Trophoblast cell (in vitro differentiated cells and primary cell): ENCODE data around the gene PLA2G2A.

Experiments
- DNase-seq, 2 donors: peaks; one replicate each; pipeline ENCODE4 v3.0.0-alpha.2; 2016
- H2AFZ ChIP-seq: 2 replicates; pipeline ENCODE4 v1.6.1; 2013; ENCODE audit warnings: low read length, moderate library complexity, mild to moderate bottlenecking; ENCODE audit not compliant: insufficient read depth, poor library complexity
- H2AK5ac ChIP-seq: 2 replicates; pipeline ENCODE4 v1.6.1; 2013; ENCODE audit warnings: mild to moderate bottlenecking, low read length
- H2BK120ac ChIP-seq: 2 replicates; pipeline ENCODE4 v1.6.1; 2013; ENCODE audit warnings: low read length, mild to moderate bottlenecking, moderate library complexity; ENCODE audit not compliant: insufficient read depth, poor library complexity
- H2BK12ac ChIP-seq: 2 replicates; pipeline ENCODE4 v1.6.1; 2013; ENCODE audit warnings: mild to moderate bottlenecking, low read length, moderate library complexity
- H2BK5ac ChIP-seq: 2 replicates; pipeline ENCODE4 v1.6.1; 2013; ENCODE audit warnings: low read length, low read depth, moderate library complexity, mild to moderate bottlenecking; ENCODE audit not compliant: poor library complexity
- H3K14ac ChIP-seq: 2 replicates; pipeline ENCODE4 v1.6.1; 2013; ENCODE audit warnings: mild to moderate bottlenecking, low read length
- H3K18ac ChIP-seq: 2 replicates; pipeline ENCODE4 v1.6.1; 2013; ENCODE audit warnings: mild to moderate bottlenecking, low read length
- H3K23ac ChIP-seq: 2 replicates; pipeline ENCODE4 v1.6.1; 2013; ENCODE audit warnings: low read length
- H3K27ac ChIP-seq: 2 replicates; pipeline ENCODE4 v1.5.1; 2013; ENCODE audit warnings: low read depth, mild to moderate bottlenecking, inconsistent platforms, low read length, moderate library complexity
- H3K27me3 ChIP-seq: 2 replicates; pipeline ENCODE4 v1.6.1; 2013; ENCODE audit warnings: inconsistent platforms, mild to moderate bottlenecking, low read length, moderate library complexity; ENCODE audit not compliant: insufficient read depth
- H3K36me3 ChIP-seq, 2 experiments: 1 replicate in 1 of 2; 2 replicates in 1 of 2; pipeline ENCODE4 v1.6.1; 2013; ENCODE audit warnings: low read length in 2 of 2, mild to moderate bottlenecking in 2 of 2, moderate library complexity in 1 of 2; ENCODE audit not compliant: insufficient read depth in 2 of 2, control insufficient read depth in 1 of 2
- H3K4ac ChIP-seq: 2 replicates; pipeline ENCODE4 v1.6.1; 2013; ENCODE audit warnings: low read depth, mild to moderate bottlenecking, low read length, moderate library complexity
- H3K4me1 ChIP-seq, 2 experiments: 1 replicate in 1 of 2; 2 replicates in 1 of 2; pipeline ENCODE4 v1.6.1; 2013; ENCODE audit warnings: low read length in 2 of 2, mild to moderate bottlenecking in 2 of 2, moderate library complexity in 1 of 2; ENCODE audit not compliant: insufficient read depth in 2 of 2, control insufficient read depth in 1 of 2
- H3K4me2 ChIP-seq: 2 replicates; pipeline ENCODE4 v1.6.1; 2013; ENCODE audit warnings: inconsistent platforms, mild to moderate bottlenecking, low read length, moderate library complexity
- H3K4me3 ChIP-seq: 2 replicates; pipeline ENCODE4 v1.5.1; 2013; ENCODE audit warnings: mild to moderate bottlenecking, low read depth, low read length, inconsistent platforms
- H3K79me1 ChIP-seq: one replicate; pipeline ENCODE4 v1.6.1; 2013; ENCODE audit warnings: low read length
- H3K79me2 ChIP-seq: 2 replicates; pipeline ENCODE4 v1.6.1; 2013; ENCODE audit warnings: low read length, mild to moderate bottlenecking; ENCODE audit not compliant: control insufficient read depth, insufficient read depth, poor library complexity
- H3K9ac ChIP-seq: 2 replicates; pipeline ENCODE4 v1.6.1; 2013; ENCODE audit warnings: mild to moderate bottlenecking, low read length
- H3K9me3 ChIP-seq: 2 replicates; pipeline ENCODE4 v1.6.1; 2013; ENCODE audit warnings: low read depth, mild to moderate bottlenecking, control low read depth, inconsistent platforms, low read length; ENCODE audit not compliant: insufficient read depth
- H4K12ac ChIP-seq: 2 replicates; pipeline ENCODE4 v1.6.1; 2013; ENCODE audit warnings: low read depth, mild to moderate bottlenecking, low read length, moderate library complexity
- H4K8ac ChIP-seq: 2 replicates; pipeline ENCODE4 v1.6.1; 2013; ENCODE audit warnings: low read depth, mild to moderate bottlenecking, low read length, moderate library complexity
- H4K91ac ChIP-seq: one replicate; pipeline ENCODE4 v1.6.1; 2013; ENCODE audit warnings: low read depth, mild to moderate bottlenecking, low read length, moderate library complexity
- WGBS: extraction: QIAGEN DNeasy Blood & Tissue Kit; methylation state at CpG from one replicate; pipeline ENCODE4 v1.1.7; 2013; ENCODE audit warnings: missing lambda C conversion rate; ENCODE audit not compliant: insufficient read length, insufficient coverage; ENCODE audit errors: extremely low coverage; 5-methylcytosine and 5-hydroxymethylcytosine counted together

Gene PLA2G2A

GRCh38 chr1:19967808-19968207 is 11.6 kb downstream of the PLA2G2A start:
- Histone ChIP-seq H3K18ac (no peak overlapping the region), H3K79me1 (no peaks in the 10 kb centered on the region), H3K79me2 (no peaks in the 10 kb centered on the region), H4K12ac (no peak overlapping the region), H3K4me3 (no peak overlapping the region), H3K14ac (no peak overlapping the region), H3K9ac (no peak overlapping the region), H3K4me2 (no peak overlapping the region), H4K91ac (no peak overlapping the region), H2AK5ac (no peak overlapping the region), H3K36me3 (no peaks in the 10 kb centered on the region), H3K9me3 (peaks cover 2% of the 10 kb centered on the region), H2AFZ (no peak overlapping the region), H3K23ac (no peak overlapping the region), H3K27me3 (no peaks in the 10 kb centered on the region), H2BK5ac (no peak overlapping the region), H4K8ac (no peak overlapping the region), H3K4ac (no peak overlapping the region), H3K27ac (no peak overlapping the region), H2BK120ac (no peak overlapping the region), H3K4me1 (no peaks in the 10 kb centered on the region), H2BK12ac (no peak overlapping the region)
- WGBS, result no CpG with 5 or more reads among the region's 9 CpGs
- DNase-seq, result no peak

GRCh38 chr1:19964542-19964941 is 14.9 kb downstream of the PLA2G2A start:
- H3K4me1 ChIP-seq, result no peaks in the 10 kb centered on the region
- H3K9ac ChIP-seq, result no peak overlapping the region
- peaks cover 2% of the 10 kb centered on the region for H3K9me3 ChIP-seq
- no peak overlapping the region for H2AFZ ChIP-seq
- DNase-seq, result no peak
- no peaks in the 10 kb centered on the region for H3K27me3 ChIP-seq
- no peak overlapping the region for H2BK12ac ChIP-seq
- no peaks in the 10 kb centered on the region for H3K79me1 ChIP-seq
- H3K27ac ChIP-seq, result no peak overlapping the region
- no peak overlapping the region for H2AK5ac ChIP-seq
- H2BK5ac ChIP-seq, result no peak overlapping the region
- no peak overlapping the region for H2BK120ac ChIP-seq
- no peak overlapping the region for H3K23ac ChIP-seq
- H3K79me2 ChIP-seq, result no peaks in the 10 kb centered on the region
- no peak overlapping the region for H3K4me2 ChIP-seq
- H4K91ac ChIP-seq, result no peak overlapping the region
- no peak overlapping the region for H4K12ac ChIP-seq
- no peak overlapping the region for H3K18ac ChIP-seq
- no peaks in the 10 kb centered on the region for H3K36me3 ChIP-seq
- no peak overlapping the region for H4K8ac ChIP-seq
- no peak overlapping the region for H3K4ac ChIP-seq
- no CpG with 5 or more reads among the region's 2 CpGs for WGBS
- H3K14ac ChIP-seq, result no peak overlapping the region
- no peak overlapping the region for H3K4me3 ChIP-seq

GRCh38 chr1:19963636-19964035 is 15.8 kb downstream of the PLA2G2A start:
- no peaks in the 10 kb centered on the region for H3K36me3 ChIP-seq
- H2AK5ac ChIP-seq, result no peak overlapping the region
- no peaks in the 10 kb centered on the region for H3K27me3 ChIP-seq
- DNase-seq, result no peak
- WGBS, result no CpG with 5 or more reads among the region's 4 CpGs
- no peak overlapping the region for H2BK12ac ChIP-seq
- H3K27ac ChIP-seq, result no peak overlapping the region
- no peak overlapping the region for H3K18ac ChIP-seq
- H4K91ac ChIP-seq, result no peak overlapping the region
- H4K12ac ChIP-seq, result no peak overlapping the region
- H2AFZ ChIP-seq, result no peak overlapping the region
- H3K9ac ChIP-seq, result no peak overlapping the region
- peaks cover 2% of the 10 kb centered on the region for H3K9me3 ChIP-seq
- H3K4me2 ChIP-seq, result no peak overlapping the region
- H3K79me2 ChIP-seq, result no peaks in the 10 kb centered on the region
- H4K8ac ChIP-seq, result no peak overlapping the region
- H2BK5ac ChIP-seq, result no peak overlapping the region
- H3K4ac ChIP-seq, result no peak overlapping the region
- no peak overlapping the region for H2BK120ac ChIP-seq
- no peaks in the 10 kb centered on the region for H3K79me1 ChIP-seq
- H3K23ac ChIP-seq, result no peak overlapping the region
- H3K4me3 ChIP-seq, result no peak overlapping the region
- H3K4me1 ChIP-seq, result no peaks in the 10 kb centered on the region
- H3K14ac ChIP-seq, result no peak overlapping the region

GRCh38 chr1:19960591-19960990 is 18.8 kb downstream of the PLA2G2A start:
- Histone ChIP-seq H3K9ac (no peak overlapping the region), H4K12ac (no peak overlapping the region), H3K23ac (no peak overlapping the region), H3K79me2 (no peaks in the 10 kb centered on the region), H4K91ac (no peak overlapping the region), H3K4me1 (peaks cover 4 to 6% of the 10 kb centered on the region in 2 experiments), H3K36me3 (no peaks in the 10 kb centered on the region), H2BK120ac (no peak overlapping the region), H2AFZ (no peak overlapping the region), H3K14ac (no peak overlapping the region), H3K79me1 (no peaks in the 10 kb centered on the region), H2BK12ac (no peak overlapping the region), H3K27ac (no peak overlapping the region), H3K4me2 (no peak overlapping the region), H3K9me3 (peaks cover 2% of the 10 kb centered on the region), H2BK5ac (no peak overlapping the region), H3K27me3 (no peaks in the 10 kb centered on the region), H3K4me3 (no peak overlapping the region), H2AK5ac (no peak overlapping the region), H3K4ac (no peak overlapping the region), H3K18ac (no peak overlapping the region), H4K8ac (no peak overlapping the region)
- DNase-seq, result no peak
- WGBS, result no CpG with 5 or more reads among the region's 5 CpGs
